ENCODE data around the gene TGFBI.

DNA sequence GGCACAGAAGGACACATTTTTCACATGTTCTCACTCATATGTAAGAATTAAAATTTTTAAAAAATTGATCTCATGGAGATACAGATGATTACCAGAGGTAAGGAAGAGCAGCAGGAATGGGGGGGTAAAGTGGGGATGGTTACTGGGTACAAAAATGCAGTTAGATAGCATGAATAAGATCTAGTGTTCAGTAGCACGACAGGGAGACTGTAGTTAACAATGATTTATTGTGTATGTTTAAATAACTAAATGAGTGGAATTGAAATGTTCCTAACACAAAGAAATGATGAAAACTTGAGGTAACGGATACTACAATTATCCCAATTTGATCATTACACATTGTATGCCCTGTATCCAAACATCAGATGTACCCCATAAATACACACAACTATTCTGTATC is 15.2 kb upstream of the TGFBI start:
- TF ChIP-seq POLR2AphosphoS5 (IDR thresholded peaks at IDR 0.05) (no peak), POLR2A (IDR thresholded peaks at IDR 0.05) (no peak)

All from upper lobe of left lung (tissue), 4 donors.